SK-N-SH treated with all-trans-retinoic acid at 6 μM for 48 hours (cell line): ENCODE measurements around the gene VSTM4.

Experiments
- ATAC-seq: fragments of 200-7000 bp; cut with Tn5 transposase; 3 replicates; pipeline ENCODE4 v1.9.1; 2020; ENCODE audit warnings: mild to moderate bottlenecking, moderate library complexity
- ARNTL ChIP-seq: fragments of 450-650 bp; formaldehyde crosslinking; IDR thresholded peaks from 2 replicates; pipeline ENCODE4 v1.5.0; 2020; ENCODE audit warnings: low read depth, mild to moderate bottlenecking, moderate library complexity, borderline replicate concordance
- BACH2 ChIP-seq: fragments of 250-450 bp; sonication (Bioruptor Pico); IDR thresholded peaks from 2 replicates; pipeline ENCODE4 v1.9.0; 2021; ENCODE audit warnings: mild to moderate bottlenecking, borderline replicate concordance
- CSDC2 ChIP-seq: fragments of 250-450 bp; sonication (Bioruptor Pico); IDR thresholded peaks from 2 replicates; pipeline ENCODE4 v1.5.0; 2020; ENCODE audit warnings: mild to moderate bottlenecking, moderate library complexity
- ESRRG ChIP-seq: fragments of 250-450 bp; sonication (Bioruptor Pico); IDR thresholded peaks from 2 replicates; pipeline ENCODE4 v1.6.1; 2021; ENCODE audit warnings: mild to moderate bottlenecking
- GLIS3 ChIP-seq: fragments of 250-450 bp; sonication (Bioruptor Pico); IDR thresholded peaks from 2 replicates; pipeline ENCODE4 v1.5.0; 2020; ENCODE audit warnings: mild to moderate bottlenecking, moderate library complexity
- ISL1 ChIP-seq: fragments of 250-450 bp; sonication (Bioruptor Pico); IDR thresholded peaks from 2 replicates; pipeline ENCODE4 v2.1.2; 2022; ENCODE audit warnings: mild to moderate bottlenecking, moderate library complexity
- OSR1 ChIP-seq: fragments of 250-450 bp; sonication (Bioruptor Pico); IDR thresholded peaks from 2 replicates; pipeline ENCODE4 v1.8.0; 2022; ENCODE audit warnings: moderate library complexity, mild to moderate bottlenecking, inconsistent platforms
- PPARA ChIP-seq: fragments of 250-450 bp; sonication (Bioruptor Pico); IDR thresholded peaks from 2 replicates; pipeline ENCODE4 v1.5.0; 2020; ENCODE audit warnings: mild to moderate bottlenecking, borderline replicate concordance
- SNAI2 ChIP-seq: fragments of 250-450 bp; sonication (Bioruptor Pico); IDR thresholded peaks from 2 replicates; pipeline ENCODE4 v1.5.0; 2020; ENCODE audit warnings: mild to moderate bottlenecking, moderate library complexity
- TCF4 ChIP-seq: fragments of 250-450 bp; sonication (Bioruptor Pico); IDR thresholded peaks from 2 replicates; pipeline ENCODE4 v1.8.0; 2021; ENCODE audit warnings: mild to moderate bottlenecking, moderate library complexity, borderline replicate concordance
- TOX ChIP-seq: fragments of 250-450 bp; sonication (Bioruptor Pico); IDR thresholded peaks from 2 replicates; pipeline ENCODE4 v1.8.0; 2021; ENCODE audit warnings: mild to moderate bottlenecking, moderate library complexity, borderline replicate concordance
- ZC3H10 ChIP-seq: fragments of 250-450 bp; sonication (Bioruptor Pico); IDR thresholded peaks from 2 replicates; pipeline ENCODE4 v1.5.1; 2021; ENCODE audit warnings: mild to moderate bottlenecking, moderate library complexity
- ZFP3 ChIP-seq: fragments of 250-450 bp; sonication (Bioruptor Pico); IDR thresholded peaks from 2 replicates; pipeline ENCODE4 v1.5.0; 2020; ENCODE audit warnings: mild to moderate bottlenecking, moderate library complexity
- ZFP30 ChIP-seq: fragments of 450-650 bp; formaldehyde crosslinking; IDR thresholded peaks from 2 replicates; pipeline ENCODE4 v1.5.0; 2022; ENCODE audit warnings: mild to moderate bottlenecking, moderate library complexity
- ZNF565 ChIP-seq: fragments of 450-650 bp; formaldehyde crosslinking; conservative IDR thresholded peaks from 2 replicates; pipeline ENCODE4 v1.5.0; 2020; ENCODE audit warnings: low read depth, mild to moderate bottlenecking, moderate library complexity
- ZNF70 ChIP-seq: fragments of 450-650 bp; formaldehyde crosslinking; IDR thresholded peaks from 2 replicates; pipeline ENCODE4 v1.5.0; 2020; ENCODE audit warnings: mild to moderate bottlenecking, moderate library complexity
- ZNF8 ChIP-seq: fragments of 450-650 bp; formaldehyde crosslinking; IDR thresholded peaks from 2 replicates; pipeline ENCODE4 v1.5.0; 2020; ENCODE audit warnings: mild to moderate bottlenecking, moderate library complexity
- TF ChIP-seq, protein P1 (sequence below): fragments of 250-450 bp; sonication (Bioruptor Pico); IDR thresholded peaks from 2 replicates; pipeline ENCODE4 v1.5.0; 2020; ENCODE audit warnings: mild to moderate bottlenecking, moderate library complexity
- TF ChIP-seq, protein P2 (sequence below): fragments of 250-450 bp; sonication (Bioruptor Pico); IDR thresholded peaks from 2 replicates; pipeline ENCODE4 v1.8.0; 2021; ENCODE audit warnings: low read depth, mild to moderate bottlenecking, moderate library complexity, borderline replicate concordance
- TF ChIP-seq, protein P3 (sequence below): fragments of 250-450 bp; sonication (Bioruptor Pico); IDR thresholded peaks from 2 replicates; pipeline ENCODE4 v1.5.1; 2020; ENCODE audit warnings: low read depth, mild to moderate bottlenecking, moderate library complexity

Gene VSTM4

DNA sequence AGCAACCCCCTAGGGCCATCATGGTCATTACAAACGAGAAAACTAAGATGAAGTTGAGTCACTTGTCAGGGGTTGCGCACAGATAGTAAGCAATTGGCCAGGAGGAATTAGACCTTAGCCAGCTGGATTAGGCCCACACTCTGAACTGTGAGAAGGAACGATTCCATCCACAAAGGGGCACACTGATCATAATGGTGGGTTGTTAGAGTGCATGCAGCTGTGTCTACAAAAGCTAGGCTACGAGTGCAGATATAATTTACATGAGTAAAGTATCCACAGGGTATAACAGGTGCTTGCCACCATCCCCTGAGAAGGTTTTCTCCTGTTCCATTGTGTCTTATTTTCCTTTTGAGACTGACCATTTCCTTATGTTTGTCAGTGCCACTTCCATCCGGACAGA lies 35.1 kb upstream of the VSTM4 start:
- no peak for ATAC-seq
- TF ChIP-seq ZNF70 (CRISPR knock-in tag) (no peak), CSDC2 (CRISPR knock-in tag) (no peak), TCF4 (CRISPR knock-in tag) (no peak), TOX (CRISPR knock-in tag) (no peak)

DNA sequence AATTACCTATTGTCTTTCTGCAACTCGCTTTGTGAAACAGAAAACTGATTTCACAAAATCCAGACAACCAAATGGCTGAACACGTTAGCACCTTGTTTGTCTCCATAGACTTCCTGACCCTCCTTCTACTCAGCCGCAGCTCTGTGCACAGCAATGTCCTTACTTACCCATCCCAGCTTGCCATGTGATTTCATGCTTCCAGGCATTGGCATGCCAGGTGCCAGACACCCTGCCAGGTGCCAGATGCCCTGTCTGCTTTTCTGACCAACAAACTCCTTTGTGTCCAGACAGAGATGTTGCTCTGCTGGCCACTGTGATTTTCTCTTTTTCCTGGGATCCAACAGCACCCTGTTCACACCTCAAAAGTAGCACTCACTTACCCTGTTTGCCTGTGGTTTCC lies 34.6 kb upstream of the VSTM4 start:
- no peak for ATAC-seq

DNA sequence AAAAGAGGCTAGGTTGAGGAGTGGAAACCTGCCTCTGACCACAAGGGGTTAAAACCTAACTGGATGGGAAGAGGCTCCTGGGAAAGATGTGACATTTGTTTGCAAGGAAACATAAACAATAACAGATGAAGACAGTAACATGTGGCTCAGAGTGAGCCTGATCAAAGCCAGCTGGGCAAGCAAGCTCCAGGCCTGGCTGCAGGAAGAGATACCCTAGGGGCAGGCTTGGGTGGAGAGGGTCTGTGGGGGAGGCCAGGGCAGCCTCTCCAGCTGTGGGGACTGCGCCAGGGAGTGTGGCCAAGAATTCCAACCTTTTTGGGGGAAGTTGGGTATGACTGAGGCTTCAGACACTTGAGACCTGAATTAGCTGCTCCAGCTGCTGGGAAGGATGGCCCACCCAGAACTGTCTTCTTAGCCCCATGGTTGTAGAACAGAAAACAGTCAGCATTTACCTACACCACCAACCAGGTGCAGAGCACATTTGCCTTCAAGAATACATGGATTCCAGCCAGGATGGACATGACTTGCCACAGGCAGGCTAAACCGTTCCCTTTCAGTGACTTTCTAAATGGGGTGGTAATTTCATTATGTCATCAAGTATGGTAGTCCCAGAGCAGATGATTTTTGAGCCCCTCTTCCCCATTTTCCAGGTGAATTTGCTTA lies 28.9 kb upstream of the VSTM4 start:
- peak; percentile 91 for TF ChIP-seq TCF4 (CRISPR knock-in tag)
- TF ChIP-seq, protein P1, sequence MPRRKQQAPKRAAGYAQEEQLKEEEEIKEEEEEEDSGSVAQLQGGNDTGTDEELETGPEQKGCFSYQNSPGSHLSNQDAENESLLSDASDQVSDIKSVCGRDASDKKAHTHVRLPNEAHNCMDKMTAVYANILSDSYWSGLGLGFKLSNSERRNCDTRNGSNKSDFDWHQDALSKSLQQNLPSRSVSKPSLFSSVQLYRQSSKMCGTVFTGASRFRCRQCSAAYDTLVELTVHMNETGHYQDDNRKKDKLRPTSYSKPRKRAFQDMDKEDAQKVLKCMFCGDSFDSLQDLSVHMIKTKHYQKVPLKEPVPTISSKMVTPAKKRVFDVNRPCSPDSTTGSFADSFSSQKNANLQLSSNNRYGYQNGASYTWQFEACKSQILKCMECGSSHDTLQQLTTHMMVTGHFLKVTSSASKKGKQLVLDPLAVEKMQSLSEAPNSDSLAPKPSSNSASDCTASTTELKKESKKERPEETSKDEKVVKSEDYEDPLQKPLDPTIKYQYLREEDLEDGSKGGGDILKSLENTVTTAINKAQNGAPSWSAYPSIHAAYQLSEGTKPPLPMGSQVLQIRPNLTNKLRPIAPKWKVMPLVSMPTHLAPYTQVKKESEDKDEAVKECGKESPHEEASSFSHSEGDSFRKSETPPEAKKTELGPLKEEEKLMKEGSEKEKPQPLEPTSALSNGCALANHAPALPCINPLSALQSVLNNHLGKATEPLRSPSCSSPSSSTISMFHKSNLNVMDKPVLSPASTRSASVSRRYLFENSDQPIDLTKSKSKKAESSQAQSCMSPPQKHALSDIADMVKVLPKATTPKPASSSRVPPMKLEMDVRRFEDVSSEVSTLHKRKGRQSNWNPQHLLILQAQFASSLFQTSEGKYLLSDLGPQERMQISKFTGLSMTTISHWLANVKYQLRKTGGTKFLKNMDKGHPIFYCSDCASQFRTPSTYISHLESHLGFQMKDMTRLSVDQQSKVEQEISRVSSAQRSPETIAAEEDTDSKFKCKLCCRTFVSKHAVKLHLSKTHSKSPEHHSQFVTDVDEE (CRISPR knock-in tag), result 0 out of 2 replicates have a peak, but pooled peaks have one; percentile 39
- no peak for TF ChIP-seq BACH2 (CRISPR knock-in tag)
- no peak; the same call in 2 of the 3 replicates for ATAC-seq

More for the DNA sequence above, 34.6 kb upstream of the VSTM4 start:
- TF ChIP-seq ISL1 (CRISPR knock-in tag) (no peak), ESRRG (CRISPR knock-in tag) (no peak)

DNA sequence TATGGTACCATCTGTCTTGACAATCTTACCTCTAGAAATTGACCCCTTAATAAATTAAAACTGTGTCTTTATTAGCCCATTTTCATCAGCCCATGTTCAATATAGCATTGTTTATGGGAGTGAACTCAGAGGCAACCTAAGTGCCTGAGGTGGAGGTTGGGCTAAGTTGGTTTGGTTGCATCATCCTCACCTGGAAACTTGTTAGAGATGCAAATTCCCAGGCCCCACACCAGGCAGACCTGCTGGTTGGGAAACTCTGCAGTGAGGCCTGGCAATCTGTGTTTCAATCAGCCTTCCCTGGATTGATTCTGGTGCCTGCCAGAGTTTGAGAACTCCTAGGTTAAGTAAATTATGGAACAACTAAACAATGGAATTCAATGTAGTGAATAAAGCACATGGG lies 27.9 kb upstream of the VSTM4 start:
- no peak for ATAC-seq
- TF ChIP-seq BACH2 (CRISPR knock-in tag) (no peak), ARNTL (CRISPR knock-in tag) (no peak), ESRRG (CRISPR knock-in tag) (no peak), ZFP30 (CRISPR knock-in tag) (no peak), SNAI2 (CRISPR knock-in tag) (no peak), ZFP3 (CRISPR knock-in tag) (no peak), ZC3H10 (no peak)
- TF ChIP-seq, protein P2, sequence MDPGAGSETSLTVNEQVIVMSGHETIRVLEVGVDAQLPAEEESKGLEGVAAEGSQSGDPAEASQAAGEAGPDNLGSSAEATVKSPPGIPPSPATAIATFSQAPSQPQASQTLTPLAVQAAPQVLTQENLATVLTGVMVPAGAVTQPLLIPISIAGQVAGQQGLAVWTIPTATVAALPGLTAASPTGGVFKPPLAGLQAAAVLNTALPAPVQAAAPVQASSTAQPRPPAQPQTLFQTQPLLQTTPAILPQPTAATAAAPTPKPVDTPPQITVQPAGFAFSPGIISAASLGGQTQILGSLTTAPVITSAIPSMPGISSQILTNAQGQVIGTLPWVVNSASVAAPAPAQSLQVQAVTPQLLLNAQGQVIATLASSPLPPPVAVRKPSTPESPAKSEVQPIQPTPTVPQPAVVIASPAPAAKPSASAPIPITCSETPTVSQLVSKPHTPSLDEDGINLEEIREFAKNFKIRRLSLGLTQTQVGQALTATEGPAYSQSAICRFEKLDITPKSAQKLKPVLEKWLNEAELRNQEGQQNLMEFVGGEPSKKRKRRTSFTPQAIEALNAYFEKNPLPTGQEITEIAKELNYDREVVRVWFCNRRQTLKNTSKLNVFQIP (CRISPR knock-in tag), result no peak

DNA sequence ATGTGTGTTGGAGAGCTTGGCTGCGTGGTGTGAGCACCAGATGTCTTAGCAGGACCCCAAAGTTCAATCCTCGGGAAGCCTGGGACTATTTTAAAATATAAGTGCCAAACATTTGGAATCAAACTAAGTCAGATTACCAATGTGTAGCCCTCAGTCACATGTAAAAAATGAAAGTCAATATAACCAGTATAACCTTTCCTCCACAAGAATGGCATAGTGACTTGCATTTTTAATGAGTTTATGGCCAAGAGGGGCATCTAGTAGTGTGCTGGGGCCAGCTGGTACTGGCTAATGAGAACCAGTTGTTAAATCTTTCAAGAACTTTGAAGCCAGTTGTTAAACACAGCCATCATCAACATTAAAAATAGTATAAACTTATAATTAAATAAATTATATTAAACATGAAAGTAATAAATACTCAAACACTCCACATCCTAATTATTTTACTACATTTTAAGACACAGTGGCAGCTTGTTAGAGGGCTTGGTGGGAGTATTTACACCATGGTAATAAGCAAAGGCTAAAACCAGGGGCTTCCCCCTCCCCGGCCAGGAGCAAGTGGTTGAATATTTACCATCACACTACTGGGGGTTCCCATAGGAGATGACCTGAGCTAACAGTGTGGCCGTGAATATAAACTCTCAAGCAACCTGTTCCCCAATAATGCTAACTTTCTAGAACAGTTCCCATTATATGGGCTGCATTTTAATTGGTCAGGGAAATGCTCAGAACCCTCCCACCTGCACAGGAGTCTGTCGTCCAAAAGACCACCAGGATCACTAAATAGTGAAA lies 26.4 kb upstream of the VSTM4 start:
- no peak for ATAC-seq
- TF ChIP-seq ZNF565 (CRISPR knock-in tag) (no peak), OSR1 (no peak), ZFP3 (CRISPR knock-in tag) (no peak), SNAI2 (CRISPR knock-in tag) (no peak), ZNF8 (CRISPR knock-in tag) (no peak), ZFP30 (CRISPR knock-in tag) (no peak), GLIS3 (CRISPR knock-in tag) (no peak), CSDC2 (CRISPR knock-in tag) (no peak), PPARA (CRISPR knock-in tag) (no peak), ZC3H10 (no peak)
- TF ChIP-seq, protein P3, sequence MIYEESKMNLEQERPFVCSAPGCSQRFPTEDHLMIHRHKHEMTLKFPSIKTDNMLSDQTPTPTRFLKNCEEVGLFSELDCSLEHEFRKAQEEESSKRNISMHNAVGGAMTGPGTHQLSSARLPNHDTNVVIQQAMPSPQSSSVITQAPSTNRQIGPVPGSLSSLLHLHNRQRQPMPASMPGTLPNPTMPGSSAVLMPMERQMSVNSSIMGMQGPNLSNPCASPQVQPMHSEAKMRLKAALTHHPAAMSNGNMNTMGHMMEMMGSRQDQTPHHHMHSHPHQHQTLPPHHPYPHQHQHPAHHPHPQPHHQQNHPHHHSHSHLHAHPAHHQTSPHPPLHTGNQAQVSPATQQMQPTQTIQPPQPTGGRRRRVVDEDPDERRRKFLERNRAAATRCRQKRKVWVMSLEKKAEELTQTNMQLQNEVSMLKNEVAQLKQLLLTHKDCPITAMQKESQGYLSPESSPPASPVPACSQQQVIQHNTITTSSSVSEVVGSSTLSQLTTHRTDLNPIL (CRISPR knock-in tag), result no peak
- TF ChIP-seq, protein P1 (CRISPR knock-in tag), result no peak
